GM19193 (cell line): ENCODE results near the gene PFDN5.

Experiments
- POLR2A ChIP-seq: IDR thresholded peaks from 4 replicates; pipeline ENCODE4 v1.6.1; 2011; ENCODE audit not compliant: insufficient read depth, insufficient read length; ENCODE audit errors: extremely low read depth

The PFDN5 gene

DNA sequence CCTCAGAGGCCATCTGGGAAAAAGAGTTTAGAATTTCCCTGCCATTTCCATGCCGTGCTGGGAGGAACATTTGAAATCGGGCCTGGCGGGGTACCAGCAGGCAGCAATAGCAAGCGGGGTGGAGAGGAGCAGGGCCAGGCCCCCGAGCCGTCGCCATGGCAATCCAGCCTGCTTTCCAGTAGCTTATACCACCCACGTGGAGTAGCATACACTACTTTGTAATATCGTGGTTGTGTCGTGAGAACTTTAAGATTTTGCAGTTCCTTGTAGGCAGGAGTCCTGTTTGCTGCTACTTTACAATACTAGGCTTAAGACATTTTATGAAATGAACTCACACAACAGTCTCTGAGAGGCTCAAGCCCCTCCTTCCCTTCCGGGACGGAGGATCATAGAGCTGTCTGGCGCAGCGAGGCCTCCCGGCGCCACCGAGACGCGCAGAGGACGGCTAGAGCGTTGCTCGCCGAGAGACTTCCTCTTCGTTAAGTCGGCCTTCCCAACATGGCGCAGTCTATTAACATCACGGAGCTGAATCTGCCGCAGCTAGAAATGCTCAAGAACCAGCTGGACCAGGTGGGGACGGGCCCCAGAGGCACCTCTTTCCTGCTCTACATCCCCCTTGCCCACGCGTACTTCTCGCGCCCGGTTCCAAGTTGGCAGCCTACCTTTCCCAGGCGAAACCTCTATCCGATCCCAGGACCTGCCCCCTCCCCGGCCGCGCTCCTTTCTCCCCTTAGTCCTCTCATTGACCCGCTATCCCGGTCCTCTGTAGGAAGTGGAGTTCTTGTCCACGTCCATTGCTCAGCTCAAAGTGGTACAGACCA is at the start of gene PFDN5:
Gene PFDN5, plus strand, starts transcription at position 473 of the 821 bp plus-strand sequence. Its CDS starts 26 bp downstream, at position 499.
- peak; percentile 87 for TF ChIP-seq POLR2A

DNA sequence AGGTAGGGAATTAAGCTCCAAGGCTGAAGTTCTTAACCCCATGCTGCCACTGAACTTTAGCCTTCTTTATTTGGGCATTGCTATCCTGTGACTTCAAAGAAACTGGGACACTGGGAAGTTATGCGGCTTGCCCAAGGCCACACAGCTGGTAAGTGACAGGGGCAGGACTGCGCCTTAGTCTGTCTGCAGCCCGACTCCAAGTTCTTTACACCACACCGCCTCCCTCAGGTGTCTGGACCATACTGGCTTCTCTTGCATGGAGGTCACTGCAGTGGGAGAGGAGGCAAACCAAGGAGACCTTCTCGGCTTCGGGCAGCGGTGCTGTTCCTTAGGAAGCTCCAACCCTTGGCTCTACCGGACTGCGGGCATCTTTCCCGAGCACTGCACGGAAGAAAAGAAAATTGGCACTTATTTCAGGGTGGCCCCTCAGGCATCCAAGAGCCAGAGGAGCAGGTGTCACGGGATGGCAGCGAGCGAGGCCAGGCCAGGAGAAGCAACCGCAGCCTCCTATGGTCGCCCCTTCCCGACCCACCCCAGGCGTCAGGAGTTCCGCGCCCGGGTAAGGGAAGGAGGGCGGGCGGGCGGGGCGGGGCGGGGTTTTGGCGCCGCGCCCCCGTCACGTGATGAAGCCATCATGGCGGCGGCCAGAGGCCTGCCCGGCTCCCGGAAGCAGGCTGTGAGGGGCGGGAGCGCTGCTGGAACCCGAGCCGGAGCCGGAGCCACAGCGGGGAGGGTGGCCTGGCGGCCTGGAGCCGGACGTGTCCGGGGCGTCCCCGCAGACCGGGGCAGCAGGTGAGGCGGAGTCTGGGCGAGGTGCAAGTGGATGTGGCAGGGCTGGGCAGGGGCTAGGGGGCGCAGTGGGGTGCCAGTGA is 43.6 kb upstream of the PFDN5 start:
- peak; percentile 90 for TF ChIP-seq POLR2A

DNA sequence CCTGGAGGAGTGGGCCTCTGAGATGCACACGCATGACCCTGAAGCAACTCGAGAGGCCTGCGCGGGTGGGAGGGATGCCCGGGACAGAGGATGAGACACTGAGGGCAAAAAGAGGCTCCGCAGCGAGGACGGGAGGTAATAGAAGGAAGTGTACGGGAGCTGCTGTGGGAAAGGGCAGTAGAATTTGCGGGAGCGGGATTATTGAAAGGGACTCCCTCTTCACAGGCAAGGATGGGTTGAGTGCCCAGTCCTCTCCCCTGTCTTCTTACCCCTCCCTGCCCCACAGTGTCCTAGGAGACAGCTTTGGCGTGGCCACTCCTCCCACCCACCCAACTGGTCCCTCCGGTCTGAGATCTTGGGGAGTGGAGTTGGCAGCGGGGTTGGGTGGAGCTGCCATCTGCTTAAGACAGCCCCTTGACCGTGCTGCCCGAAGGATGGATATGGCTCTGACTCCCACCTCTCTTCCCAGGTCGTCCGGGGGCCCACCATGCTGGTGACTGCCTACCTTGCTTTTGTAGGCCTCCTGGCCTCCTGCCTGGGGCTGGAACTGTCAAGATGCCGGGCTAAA is 42.9 kb upstream of the PFDN5 start:
- TF ChIP-seq POLR2A = no peak

DNA sequence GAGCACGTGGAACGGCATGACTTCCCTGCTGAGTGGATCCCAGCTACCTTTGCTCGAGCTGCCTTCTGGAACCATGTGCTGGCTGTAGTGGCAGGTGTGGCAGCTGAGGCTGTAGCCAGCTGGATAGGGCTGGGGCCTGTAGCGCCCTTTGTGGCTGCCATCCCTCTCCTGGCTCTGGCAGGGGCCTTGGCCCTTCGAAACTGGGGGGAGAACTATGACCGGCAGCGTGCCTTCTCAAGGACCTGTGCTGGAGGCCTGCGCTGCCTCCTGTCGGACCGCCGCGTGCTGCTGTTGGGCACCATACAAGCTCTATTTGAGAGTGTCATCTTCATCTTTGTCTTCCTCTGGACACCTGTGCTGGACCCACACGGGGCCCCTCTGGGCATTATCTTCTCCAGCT is 42.0 kb upstream of the PFDN5 start:
- no peak for TF ChIP-seq POLR2A

DNA sequence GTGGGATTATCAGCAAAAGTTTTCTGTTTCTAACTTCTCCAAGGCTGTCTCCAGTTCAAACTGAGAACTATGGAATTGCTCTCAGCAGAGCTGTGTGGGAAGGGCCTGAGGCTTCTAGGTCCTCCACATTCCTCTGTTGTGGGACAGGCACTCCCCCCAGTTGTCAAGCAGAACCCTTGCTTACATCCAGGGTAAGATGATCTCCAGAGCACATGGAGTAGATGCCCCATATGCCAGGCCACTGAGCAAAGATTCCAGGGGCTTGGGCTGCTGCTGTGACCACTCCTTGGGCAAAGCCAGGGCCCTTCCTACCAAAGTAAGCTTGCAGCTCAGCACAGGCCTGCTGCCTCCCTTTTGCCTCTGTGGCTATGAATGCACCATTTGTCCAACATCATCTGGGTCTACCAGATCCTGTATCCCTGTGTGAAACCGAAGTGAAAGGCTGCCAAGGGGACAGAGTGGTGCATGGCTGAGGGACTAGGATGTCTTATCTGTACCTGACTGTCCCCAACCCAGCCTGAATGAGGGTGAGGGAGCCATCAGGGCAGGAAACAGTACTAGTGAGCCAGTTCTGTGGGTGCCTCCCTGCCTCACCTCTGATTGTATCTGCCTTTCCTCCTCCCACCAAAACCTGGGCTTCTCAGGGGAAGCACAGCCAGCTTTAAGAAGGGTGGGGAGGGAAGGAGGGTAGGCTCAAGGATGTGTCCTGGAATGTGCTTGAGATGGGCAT is 40.4 kb upstream of the PFDN5 start:
- no peak for TF ChIP-seq POLR2A

DNA sequence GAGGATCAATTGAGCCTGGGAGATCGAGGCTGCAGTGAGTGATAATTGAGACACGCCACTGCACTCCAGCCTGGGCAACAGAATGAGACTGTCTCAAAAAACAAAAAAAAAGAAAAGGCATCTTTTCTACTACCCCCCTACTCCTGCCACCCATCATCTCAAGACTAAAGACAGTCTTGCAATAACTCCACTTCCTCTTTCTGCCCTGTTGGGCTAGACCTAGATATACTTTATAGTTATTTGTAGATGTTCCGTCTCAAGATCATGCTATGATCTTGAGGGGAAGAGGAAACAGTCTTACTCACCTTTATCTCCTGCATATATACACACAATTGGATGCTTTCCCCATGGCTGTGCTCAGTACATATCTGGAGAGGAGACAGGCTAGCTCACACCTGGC is 39.3 kb upstream of the PFDN5 start:
- TF ChIP-seq POLR2A = no peak

DNA sequence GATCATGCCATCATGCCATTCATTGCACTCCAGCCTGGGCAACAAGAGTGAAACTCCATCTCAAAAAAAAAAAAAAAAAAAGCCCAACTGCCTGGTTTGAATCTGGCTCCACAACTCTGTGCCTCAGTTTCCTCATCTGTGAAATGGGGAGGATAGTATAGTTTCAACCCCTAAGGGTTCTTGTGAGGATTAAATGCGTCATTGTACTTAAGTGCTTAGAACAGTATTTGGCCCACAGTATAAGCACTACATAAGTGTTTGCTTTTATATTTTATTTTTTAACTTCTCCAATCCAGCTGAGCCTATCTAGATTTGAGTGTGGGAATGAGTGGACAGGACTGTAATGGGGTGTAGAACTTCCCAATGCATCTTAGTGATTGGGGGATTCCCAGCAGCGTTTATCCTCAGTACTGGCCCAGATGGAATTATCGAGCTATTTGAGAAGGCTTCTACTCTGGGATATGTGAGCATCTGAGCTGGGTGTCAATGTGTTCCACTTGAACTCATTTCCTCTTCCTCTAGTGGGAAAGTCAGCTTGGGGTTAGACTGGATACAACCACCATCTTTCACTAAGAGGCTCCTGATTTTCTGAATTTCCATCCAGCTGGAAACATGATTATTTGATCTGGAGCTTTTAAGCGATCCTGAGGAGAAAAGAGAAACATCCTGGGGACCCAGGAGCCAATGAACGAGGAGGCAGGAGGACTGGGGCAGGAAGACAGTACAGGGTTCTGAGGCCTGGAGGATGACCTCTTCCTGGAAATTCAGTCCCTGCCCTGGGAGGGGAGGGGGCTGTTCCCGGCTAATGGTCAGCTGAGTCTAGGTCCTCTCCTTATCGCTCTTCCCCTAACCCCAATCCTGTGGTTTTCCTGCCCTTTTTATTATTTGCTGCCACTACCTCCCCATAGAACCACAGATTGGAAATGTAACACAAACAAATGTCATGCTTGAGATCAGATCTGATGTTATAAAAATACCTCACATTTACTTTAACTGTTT is 36.5 kb upstream of the PFDN5 start:
- TF ChIP-seq POLR2A = no peak

DNA sequence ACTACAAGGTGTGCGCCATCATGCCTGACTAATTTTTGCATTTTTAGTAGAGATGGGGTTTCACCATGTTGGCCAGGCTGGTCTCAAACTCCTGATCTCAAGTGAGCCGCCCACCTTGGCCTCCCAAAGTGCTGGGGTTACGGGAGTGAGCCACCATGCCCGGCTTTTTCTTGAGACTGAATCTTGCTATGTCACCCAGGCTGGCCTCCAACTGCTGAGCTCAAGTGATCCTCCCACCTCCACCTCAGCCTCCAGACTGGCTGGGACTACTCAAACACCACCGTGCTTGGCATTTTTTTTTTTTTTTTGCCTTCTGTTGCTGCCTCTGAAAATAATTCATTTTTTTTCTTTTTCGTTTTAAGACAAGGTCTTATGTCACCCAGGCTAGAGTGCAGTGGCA is 35.5 kb upstream of the PFDN5 start:
- no peak for TF ChIP-seq POLR2A

DNA sequence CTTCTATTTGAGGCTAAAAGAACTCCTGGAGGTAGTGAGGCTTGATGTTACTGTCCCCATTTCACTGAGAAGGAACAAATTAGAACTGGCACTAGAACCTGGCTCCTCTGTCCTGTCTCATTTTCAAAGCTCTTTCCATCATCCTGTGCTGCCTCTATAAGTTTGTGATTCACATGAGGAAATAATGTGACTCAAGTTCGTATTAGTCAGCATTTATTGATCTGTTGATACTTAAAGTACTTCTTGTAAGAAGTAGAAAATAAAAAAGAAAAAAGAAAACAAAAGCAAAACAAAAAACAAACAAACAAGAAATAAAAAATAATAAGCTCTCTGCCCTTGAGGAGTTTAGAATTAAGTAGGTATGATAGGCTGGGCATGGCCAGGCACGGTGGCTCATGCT is 29.6 kb upstream of the PFDN5 start:
- TF ChIP-seq POLR2A = no peak

DNA sequence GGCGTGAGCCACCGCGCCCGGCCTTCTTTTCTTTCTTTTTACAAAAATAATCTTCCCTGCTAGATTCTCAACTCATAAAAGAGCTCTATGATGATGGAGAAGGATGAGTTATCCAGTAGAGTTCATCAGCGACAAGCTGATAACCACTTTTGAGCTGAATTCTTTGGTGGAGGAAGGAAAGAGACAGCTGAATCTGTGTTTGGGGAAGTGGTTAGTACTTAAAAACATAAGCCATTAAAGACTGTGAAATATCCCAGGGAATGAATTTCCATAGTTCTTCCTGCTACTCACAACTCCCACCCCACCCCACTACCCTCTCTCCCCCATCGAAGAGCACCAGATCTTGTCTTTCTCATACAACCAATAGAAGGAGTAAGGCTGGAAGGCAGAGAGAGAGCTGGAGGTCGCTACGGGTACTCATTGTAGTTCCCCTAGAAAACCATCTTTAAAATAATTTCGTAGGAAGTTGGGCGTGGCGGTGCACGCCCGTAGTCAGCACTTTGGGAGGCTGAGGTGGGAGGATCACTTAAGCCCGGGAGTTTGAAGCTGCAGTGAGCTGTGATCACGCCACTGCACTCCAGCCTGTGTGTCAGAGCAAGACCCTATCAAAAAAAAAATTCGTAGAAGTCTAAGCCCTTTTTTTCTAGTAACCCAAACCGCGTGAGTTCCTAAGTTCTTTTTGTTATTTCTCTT is 27.9 kb upstream of the PFDN5 start:
- no peak for TF ChIP-seq POLR2A

DNA sequence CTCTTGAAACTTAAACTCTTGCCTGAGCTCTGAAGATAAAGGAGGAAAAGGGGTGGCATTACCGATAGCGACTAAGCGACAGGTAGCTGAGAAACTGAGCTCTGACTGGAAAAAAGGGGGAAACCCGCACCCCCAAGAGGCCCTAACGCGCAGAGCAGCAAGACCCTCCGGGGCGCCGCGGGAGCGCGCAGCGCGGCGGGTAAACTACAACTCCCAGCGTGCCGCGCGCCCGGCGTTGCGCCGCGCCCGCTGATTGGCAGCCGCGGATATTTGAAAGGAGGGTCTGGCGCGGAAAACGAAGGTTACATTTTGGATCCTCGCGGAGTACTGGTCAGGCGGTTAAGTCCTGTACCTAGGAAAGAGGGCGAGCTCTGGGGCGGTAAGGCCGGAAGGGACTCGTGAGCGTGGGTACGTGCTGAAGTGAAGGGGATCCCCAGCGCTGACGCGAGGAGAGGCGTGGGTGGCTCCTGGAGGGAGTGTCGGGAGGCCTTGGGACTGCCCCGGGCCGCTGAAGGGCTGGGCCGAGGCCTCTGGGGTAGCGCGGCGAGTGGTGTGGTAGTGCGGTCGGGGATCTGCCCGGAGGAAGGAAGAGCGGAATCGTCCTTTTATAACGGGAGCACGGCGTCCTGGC is 27.2 kb upstream of the PFDN5 start, which contains the start of gene ESPL1:
Gene ESPL1, plus strand, starts transcription at position 301 of the 631 bp plus-strand sequence. CDS start 468 bp downstream, outside the sequence.
- TF ChIP-seq POLR2A = peak; percentile 66
